HEK293 (cell line): ENCODE measurements around the gene WFS1.

Experiments
- AEBP2 ChIP-seq: fragments of 450-650 bp; formaldehyde crosslinking; IDR thresholded peaks from 2 replicates; pipeline ENCODE4 v1.5.1; 2016; ENCODE audit warnings: missing biosample characterization, missing genetic modification characterization, borderline replicate concordance
- ATF2 ChIP-seq: fragments of 450-650 bp; formaldehyde crosslinking; IDR thresholded peaks from 2 replicates; pipeline ENCODE4 v1.5.1; 2016; ENCODE audit warnings: missing biosample characterization, missing genetic modification characterization, low read depth
- CTCF ChIP-seq: fragments of 450-650 bp; formaldehyde crosslinking; IDR thresholded peaks from 2 replicates; pipeline ENCODE4 v1.5.1; 2016; ENCODE audit warnings: missing biosample characterization, missing genetic modification characterization
- GLIS2 ChIP-seq: fragments of 450-650 bp; formaldehyde crosslinking; IDR thresholded peaks from 2 replicates; pipeline ENCODE4 v1.5.1; 2016; ENCODE audit warnings: missing biosample characterization, missing genetic modification characterization
- INSM2 ChIP-seq: fragments of 450-650 bp; formaldehyde crosslinking; IDR thresholded peaks from 2 replicates; pipeline ENCODE4 v1.5.1; 2016; ENCODE audit warnings: missing biosample characterization, missing genetic modification characterization
- KLF7 ChIP-seq: fragments of 450-650 bp; formaldehyde crosslinking; IDR thresholded peaks from 2 replicates; pipeline ENCODE4 v1.5.1; 2016; ENCODE audit warnings: missing biosample characterization, missing genetic modification characterization, borderline replicate concordance
- ZBTB1 ChIP-seq: fragments of 450-650 bp; formaldehyde crosslinking; IDR thresholded peaks from 2 replicates; pipeline ENCODE4 v1.5.1; 2016; ENCODE audit warnings: missing biosample characterization, missing genetic modification characterization
- ZBTB10 ChIP-seq: fragments of 450-650 bp; formaldehyde crosslinking; IDR thresholded peaks from 2 replicates; pipeline ENCODE4 v1.5.1; 2016; ENCODE audit warnings: missing biosample characterization, missing genetic modification characterization
- ZBTB20 ChIP-seq: fragments of 450-650 bp; formaldehyde crosslinking; IDR thresholded peaks from 2 replicates; pipeline ENCODE4 v1.5.1; 2016; ENCODE audit warnings: missing biosample characterization, missing genetic modification characterization
- ZFP37 ChIP-seq: fragments of 450-650 bp; formaldehyde crosslinking; IDR thresholded peaks from 2 replicates; pipeline ENCODE4 v1.5.1; 2016; ENCODE audit warnings: missing biosample characterization, missing genetic modification characterization
- ZNF121 ChIP-seq: fragments of 450-650 bp; formaldehyde crosslinking; IDR thresholded peaks from 2 replicates; pipeline ENCODE4 v1.5.1; 2016; ENCODE audit warnings: missing biosample characterization, missing genetic modification characterization
- ZNF140 ChIP-seq: fragments of 450-650 bp; formaldehyde crosslinking; IDR thresholded peaks from 2 replicates; pipeline ENCODE4 v1.5.1; 2016; ENCODE audit warnings: missing biosample characterization, missing genetic modification characterization
- ZNF214 ChIP-seq: fragments of 450-650 bp; formaldehyde crosslinking; IDR thresholded peaks from 2 replicates; pipeline ENCODE4 v1.5.1; 2017; ENCODE audit warnings: missing biosample characterization, mild to moderate bottlenecking, missing genetic modification characterization, borderline replicate concordance
- ZNF24 ChIP-seq: fragments of 450-650 bp; formaldehyde crosslinking; IDR thresholded peaks from 2 replicates; pipeline ENCODE4 v1.5.1; 2016; ENCODE audit warnings: missing biosample characterization, missing genetic modification characterization
- ZNF280D ChIP-seq: fragments of 450-650 bp; formaldehyde crosslinking; IDR thresholded peaks from 2 replicates; pipeline ENCODE4 v1.5.1; 2016; ENCODE audit warnings: missing biosample characterization, missing genetic modification characterization
- ZNF324 ChIP-seq: fragments of 450-650 bp; formaldehyde crosslinking; IDR thresholded peaks from 2 replicates; pipeline ENCODE4 v1.5.1; 2016; ENCODE audit warnings: missing biosample characterization, missing genetic modification characterization
- ZNF354C ChIP-seq: fragments of 450-650 bp; formaldehyde crosslinking; IDR thresholded peaks from 2 replicates; pipeline ENCODE4 v1.5.1; 2016; ENCODE audit warnings: missing biosample characterization, missing genetic modification characterization, low read depth, borderline replicate concordance
- ZNF510 ChIP-seq: fragments of 450-650 bp; formaldehyde crosslinking; IDR thresholded peaks from 2 replicates; pipeline ENCODE4 v1.5.1; 2018; ENCODE audit warnings: mild to moderate bottlenecking, missing genetic modification characterization, missing biosample characterization; ENCODE audit not compliant: insufficient replicate concordance
- ZNF514 ChIP-seq: fragments of 450-650 bp; formaldehyde crosslinking; IDR thresholded peaks from 2 replicates; pipeline ENCODE4 v1.5.1; 2016; ENCODE audit warnings: missing biosample characterization, missing genetic modification characterization
- ZNF654 ChIP-seq: fragments of 450-650 bp; formaldehyde crosslinking; IDR thresholded peaks from 2 replicates; pipeline ENCODE4 v1.5.1; 2016; ENCODE audit warnings: low read depth, missing biosample characterization, missing genetic modification characterization
- ZNF660 ChIP-seq: fragments of 450-650 bp; IDR thresholded peaks from 2 replicates; pipeline ENCODE4 v1.5.1; 2018; ENCODE audit warnings: missing biosample characterization, mild to moderate bottlenecking, missing genetic modification characterization
- ZNF664 ChIP-seq: fragments of 450-650 bp; formaldehyde crosslinking; IDR thresholded peaks from 2 replicates; pipeline ENCODE4 v1.5.1; 2016; ENCODE audit warnings: missing biosample characterization, missing genetic modification characterization
- ZNF701 ChIP-seq: fragments of 450-650 bp; formaldehyde crosslinking; IDR thresholded peaks from 2 replicates; pipeline ENCODE4 v1.5.1; 2016; ENCODE audit warnings: missing biosample characterization, missing genetic modification characterization

WFS1 gene

GRCh38 chr4:6327220-6327917 lies 57.7 kb downstream of the WFS1 start (continued):
- TF ChIP-seq AEBP2 (no peak), ATF2 (tag by site-specific recombination) (no peak), ZNF654 (tag by site-specific recombination) (peak; percentile 70), ZNF664 (tag by site-specific recombination) (no peak), ZNF280D (tag by site-specific recombination) (no peak), ZNF324 (tag by site-specific recombination) (no peak), ZNF140 (tag by site-specific recombination) (no peak), ZNF701 (tag by site-specific recombination) (no peak), ZNF514 (tag by site-specific recombination) (no peak), ZNF354C (tag by site-specific recombination) (no peak), ZBTB20 (no peak), CTCF (tag by site-specific recombination) (peak; percentile 87), ZBTB10 (no peak), ZNF121 (no peak), ZFP37 (no peak), ZNF214 (tag by site-specific recombination) (no peak), ZNF510 (tag by site-specific recombination) (no peak), GLIS2 (tag by site-specific recombination) (peak; percentile 78), ZBTB1 (tag by site-specific recombination) (no peak), ZNF660 (tag by site-specific recombination) (no peak), INSM2 (tag by site-specific recombination) (no peak), ZNF24 (no peak), KLF7 (tag by site-specific recombination) (no peak)
- TF ChIP-seq, all 188 proteins: peak for 5
